MV-4-11 (cell line): ENCODE measurements around the gene KPNB1.

Experiments
- DNase-seq: peaks from one replicate; lab custom pipeline; 2025; lab: John Stamatoyannopoulos, UW

KPNB1 gene

DNA sequence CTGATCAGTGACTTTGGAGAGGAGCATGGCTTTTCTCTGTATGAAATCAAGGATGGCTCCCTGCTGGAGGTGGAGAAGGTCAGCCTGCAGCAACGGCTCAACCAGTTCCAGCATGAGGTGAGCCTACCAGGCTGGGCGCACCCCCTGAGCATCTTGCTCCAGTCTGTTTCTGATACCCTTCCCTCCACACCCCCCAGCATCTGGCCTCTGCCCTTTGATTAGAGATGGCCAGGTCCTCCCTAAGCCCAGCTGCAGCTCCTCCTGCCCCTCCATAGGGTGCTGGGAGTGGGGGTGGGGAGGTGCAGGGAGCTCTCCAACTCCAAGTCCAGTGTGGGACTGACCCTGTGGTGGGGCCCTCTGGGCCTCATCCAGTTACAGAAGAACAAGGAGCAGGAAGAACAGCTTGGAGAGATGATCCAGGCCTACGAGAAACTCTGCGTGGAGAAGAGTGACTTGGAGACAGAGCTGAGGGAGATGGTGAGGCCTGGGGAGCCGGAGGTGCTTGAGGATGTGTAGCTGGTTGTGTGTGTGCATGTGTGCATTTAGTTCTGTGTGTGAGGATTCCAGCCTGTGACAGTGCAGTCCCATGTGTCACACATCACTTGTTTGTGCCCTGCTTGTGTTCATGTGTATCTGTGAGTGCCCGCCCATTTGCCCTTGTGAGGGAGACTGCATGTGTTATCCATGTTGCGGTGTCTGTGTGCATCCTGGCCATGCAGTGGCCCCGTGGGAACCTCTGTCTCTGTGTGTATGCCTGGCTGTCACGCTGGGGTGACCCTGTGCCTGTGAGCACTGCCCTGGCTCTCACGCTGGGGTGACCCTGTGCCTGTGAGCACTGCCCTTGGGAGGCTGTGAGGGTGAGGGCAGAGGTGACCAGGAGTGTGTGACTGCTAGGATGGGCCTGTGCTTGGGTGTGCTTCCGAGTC lies 47.3 kb downstream of the KPNB1 start:
- DNase-seq: no peak

DNA sequence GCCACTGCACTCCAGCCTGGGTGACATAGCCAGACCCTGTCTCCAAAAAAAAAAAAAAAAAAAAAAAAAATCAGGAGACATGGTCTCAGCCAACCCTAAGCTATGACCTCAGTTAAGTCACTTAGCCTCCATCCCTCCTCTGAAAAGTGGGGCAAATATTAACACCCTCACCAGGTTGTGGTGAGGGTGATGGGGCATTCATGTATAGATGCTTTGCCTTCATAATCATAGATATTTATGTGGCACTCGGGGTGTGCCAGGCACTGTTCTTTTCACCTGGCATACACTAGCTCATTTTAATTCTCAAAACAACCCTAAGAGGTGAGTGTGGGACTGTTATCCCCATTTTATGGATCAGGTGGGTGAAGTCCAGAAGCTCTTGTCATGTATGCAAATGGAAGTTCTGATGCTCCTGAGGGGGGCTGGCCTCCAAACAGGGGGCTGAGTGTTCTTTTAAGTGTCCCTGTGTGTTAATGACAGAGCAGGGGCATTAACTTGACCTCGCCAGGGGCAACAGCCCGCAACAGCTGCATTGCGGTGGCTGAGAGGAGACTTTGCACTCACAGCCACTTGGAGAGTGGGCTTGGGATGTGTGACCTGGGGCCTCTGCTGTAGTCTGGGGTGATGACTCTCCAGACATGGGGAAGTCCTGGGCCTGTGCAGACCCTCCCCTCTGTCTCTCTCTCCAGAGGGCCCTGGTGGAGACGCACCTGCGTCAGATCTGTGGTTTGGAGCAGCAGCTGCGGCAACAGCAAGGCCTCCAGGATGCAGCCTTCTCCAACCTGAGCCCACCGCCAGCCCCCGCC lies 48.4 kb downstream of the KPNB1 start:
- DNase-seq: no peak

DNA sequence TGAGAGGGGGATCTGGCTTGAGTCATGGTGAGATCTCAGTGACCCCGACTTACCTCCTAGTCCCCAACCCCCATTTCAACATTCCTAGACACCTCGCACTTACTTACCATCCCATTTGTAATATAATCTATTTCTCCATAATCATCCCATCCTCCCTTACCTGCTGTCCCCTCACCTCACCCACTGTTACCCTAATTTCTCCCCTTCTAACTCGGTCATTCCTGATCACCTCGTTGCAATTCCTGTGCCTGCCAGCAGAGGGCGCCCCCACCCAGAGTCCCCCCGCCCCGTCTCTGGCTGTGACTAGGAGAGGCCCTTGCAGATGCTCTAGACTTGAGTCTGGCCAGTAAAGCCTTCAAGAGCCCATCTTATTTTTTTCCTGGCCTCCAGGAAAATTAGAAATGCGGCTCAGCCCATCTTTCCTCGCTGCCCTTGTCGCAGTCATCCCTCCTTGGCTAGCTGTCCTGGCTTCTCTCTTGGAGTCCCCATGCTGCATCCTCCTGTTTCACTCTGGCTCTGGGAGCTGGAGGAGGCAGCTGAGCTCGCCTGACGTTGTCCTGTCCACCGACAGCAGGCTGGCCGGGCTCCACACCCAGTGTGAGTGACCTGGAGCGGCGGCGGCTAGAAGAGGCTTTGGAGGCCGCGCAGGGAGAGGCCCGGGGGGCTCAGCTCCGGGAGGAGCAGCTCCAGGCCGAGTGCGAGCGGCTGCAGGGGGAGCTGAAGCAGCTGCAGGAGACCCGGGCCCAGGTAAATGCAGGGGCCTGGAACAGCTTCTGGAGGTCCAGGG lies 49.2 kb downstream of the KPNB1 start:
- DNase-seq: peak; percentile 45

DNA sequence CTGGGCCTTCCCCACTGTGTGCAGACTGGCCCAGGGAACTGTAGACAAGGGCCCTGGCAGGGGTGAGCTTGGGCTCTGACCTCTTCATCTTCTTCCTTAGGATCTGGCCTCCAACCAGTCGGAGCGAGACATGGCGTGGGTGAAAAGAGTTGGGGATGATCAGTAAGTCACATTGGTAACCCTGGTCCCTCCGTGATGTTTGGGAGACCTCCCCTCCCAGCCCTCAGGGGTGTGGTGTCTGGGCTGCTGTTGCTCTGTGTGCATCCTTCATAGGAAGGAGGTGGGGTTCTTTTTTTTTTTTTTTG lies 49.8 kb downstream of the KPNB1 start:
- no peak for DNase-seq

DNA sequence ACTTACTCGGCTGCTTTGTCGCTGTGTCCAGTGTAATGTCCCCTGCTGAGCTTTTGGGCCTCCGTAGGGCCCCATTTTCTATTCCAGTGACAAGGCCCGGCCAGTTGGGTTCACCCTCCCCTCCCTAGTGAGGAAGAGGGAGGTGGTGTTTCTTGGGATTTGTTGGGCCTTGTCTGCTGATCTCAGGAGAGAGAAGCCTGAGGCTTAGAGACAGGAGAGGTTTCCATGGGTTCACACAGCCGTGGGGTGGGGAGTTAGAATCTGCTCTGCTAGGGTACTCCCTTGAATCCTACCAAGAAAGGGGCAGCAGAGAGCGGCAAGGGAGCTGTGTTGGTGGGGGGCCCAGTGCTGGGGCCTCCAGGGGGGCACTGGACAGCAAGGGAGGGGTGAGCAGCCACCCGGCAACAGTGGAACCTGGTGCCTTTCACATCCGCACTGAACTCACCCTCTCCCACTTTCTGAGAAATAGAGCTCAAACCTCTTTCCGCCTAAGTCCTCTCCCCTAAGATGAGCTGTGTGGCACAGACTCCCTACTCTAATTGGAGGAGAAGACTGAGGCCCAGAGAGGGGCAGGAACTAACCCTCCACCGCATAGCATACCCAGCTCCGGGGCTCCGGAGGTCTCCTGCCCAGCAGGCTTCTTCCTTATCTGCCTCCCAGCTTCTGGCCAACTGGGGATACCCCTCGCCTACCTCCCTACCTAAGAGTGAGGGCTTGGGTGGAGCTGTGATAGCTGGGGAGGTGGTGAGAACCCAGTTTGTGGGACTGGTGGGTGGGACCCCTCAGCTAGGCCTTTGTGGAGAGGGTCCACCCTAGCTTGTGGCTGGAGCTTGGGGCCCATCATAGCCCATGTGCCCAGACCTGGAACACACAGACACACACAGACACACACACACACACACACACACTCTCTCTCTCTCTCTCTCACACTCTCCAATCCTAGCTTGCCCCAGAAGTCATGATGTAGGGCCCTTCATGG lies 51.0 kb downstream of the KPNB1 start:
- no peak for DNase-seq

DNA sequence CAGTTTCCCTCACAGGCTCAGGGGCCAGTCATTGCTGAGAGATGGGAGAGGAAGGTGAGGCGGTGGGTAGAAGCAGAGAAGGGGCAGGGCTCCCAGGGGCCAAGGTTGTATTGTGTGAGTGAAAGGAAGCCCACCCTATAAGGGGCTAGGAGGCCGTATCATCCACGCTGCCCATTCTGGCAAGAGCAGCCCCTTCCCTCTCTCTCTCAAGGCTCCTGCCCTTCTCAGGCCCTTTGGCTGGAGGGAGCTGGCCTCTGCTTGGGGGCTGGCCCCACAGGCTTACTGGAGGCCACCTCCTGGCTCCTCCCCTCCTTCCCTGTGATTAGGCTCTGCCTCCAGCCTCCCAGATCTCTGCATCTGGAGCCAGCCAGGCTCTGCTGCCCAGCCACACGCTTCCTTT lies 51.9 kb downstream of the KPNB1 start:
- no peak for DNase-seq

DNA sequence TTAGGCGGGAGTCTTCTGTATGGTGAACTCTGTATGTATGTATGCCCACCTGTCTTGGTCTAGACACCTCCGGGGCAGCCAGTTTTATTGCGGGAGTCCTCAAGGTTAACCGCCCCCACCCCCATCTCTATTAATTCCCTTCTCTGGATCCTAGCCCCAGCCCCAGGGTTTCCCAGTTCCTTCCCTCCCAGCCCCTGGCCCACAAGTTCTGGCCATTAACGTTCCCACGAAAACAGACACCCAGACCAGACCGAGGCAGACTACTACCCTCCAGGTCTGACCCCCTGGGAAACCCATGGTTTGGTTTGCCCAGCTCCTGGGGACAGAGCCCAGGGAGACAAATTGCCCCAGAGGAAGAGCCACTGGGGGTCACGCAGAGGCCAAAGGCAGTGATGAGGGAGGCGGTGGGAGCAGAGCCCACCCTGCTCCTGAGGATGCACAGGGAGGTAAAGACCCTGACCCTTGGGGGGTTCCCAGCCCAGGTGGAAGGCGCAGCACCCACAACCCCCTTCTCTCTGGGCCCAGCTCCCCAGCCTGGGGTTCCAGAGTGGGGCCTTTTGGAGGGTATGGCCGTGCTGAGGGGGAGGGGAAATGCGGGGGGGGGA lies 52.8 kb downstream of the KPNB1 start:
- DNase-seq: no peak

DNA sequence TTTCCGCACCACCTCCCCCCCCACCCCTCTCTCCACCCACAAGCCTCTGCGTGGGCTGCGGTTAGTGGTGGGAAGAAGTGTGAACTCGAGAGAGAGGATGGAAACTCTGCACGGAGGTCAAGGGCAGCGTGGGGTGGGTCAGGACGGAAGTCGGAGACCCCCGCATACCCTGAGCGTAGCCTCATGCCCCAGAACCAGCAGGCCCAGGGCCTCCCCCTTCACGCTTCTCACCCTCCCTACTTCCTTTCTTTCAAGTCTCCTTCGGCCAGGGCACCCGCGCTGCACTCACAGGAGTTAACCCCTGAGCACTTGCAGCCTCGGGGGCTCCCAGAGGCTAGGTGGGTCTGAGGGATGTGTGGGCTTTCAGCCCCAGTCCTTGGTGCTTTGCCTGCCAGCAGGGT lies 53.5 kb downstream of the KPNB1 start:
- DNase-seq: peak; percentile 17

DNA sequence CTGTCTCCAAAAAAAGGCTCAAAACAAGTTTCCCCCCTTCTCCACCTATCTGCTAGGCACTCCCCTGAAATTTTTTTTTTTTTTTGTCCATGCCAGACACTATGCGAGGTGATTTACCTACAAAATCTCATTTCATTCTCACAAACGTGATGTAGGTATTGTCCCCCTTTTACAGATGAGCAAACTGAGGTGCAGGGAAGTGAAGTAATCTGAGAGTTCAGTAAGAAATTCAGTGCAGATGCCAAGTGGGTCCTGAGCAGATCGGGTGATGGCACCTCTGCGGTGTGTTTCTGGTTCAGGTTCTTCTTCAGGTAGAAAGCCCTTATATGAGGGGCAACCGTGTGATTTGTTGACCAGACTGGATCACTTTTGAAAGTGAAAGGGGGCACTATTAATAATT lies 54.0 kb downstream of the KPNB1 start:
- no peak for DNase-seq

DNA sequence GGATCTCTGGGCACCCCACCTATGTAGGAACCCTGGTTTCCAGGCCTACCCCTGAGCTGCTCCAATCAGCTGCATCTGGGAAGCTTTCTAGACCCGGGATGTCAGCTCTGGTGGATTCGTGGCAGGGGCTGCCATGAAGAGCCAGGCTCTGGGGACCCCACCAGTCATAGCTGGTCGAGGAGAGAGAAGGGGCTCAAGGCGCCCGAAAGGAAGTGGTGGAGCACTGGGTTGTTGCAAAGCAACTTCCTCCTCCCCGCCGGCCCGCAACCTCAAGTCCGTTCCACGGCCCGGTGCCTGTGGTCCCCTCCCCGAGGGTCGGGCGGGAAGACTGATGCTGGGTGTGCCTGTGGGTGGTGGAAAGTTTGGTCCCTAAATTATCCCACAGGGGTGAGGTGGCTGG lies 54.4 kb downstream of the KPNB1 start:
- peak; percentile 62 for DNase-seq

DNA sequence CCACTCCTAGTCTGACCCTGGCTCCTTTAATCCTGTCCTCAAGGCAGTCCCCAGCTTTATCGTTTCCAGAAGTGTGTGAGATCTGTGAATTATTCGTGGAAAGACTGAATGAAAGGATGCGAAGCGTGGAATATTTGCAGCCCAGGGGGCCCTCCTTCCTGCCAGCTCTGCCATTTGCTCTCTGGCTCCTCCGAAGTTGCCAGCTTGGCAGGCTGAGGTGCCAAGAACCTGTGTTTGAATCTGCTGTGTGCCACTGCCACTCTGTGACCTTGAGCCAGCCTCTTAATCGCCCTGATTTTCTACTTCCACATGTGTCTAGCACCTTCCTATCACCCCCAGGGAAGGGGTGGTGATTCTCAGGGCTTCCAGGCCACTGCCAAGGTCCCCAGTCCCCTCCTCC lies 55.0 kb downstream of the KPNB1 start:
- no peak for DNase-seq

DNA sequence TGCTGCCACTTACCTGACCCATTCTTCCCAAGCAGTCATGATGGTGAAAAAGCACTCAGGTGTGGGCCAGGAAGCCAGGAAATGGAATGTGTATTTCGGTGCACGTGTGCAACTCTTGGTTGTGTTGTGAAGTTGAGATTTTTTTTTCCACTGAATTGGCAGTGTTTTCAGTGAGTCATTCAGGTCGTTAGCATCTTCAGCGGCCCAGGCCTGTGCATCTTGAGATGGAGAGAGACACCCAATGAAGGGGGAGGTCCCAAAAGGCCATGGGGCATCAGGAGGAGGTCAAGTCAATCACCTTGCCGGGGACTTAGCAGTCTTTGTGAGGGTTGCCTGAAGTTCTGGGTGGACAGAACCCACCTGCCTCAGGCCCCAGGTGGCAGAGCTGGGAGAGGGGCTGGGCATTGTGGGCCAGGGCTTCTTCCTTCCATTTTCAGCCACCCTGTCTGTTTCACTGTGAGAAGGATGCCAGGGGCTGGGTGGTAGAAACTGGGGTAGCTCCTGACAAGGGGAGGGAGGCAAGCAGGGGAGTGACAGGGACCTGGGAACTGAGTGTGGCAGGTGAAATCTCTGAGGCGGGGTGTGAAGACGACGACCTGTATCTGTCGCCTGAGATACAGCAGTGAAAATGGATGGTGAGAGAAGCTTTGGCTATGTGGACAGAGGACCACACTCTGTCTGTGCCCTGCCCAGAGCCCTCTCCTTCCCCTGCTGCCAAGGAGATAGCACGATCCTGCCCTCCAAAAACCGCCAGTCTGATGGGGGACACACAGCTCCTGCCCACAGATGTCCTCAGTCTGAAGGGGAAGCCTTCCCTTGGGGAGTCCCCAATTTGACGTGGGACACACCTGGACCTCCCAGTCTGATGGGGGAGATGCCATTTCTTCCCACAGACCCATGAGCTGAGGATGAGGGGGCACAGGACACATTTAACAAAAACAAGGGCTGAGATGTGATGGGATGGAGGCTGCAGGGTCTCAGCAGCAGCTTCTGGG lies 56.1 kb downstream of the KPNB1 start:
- no peak for DNase-seq

DNA sequence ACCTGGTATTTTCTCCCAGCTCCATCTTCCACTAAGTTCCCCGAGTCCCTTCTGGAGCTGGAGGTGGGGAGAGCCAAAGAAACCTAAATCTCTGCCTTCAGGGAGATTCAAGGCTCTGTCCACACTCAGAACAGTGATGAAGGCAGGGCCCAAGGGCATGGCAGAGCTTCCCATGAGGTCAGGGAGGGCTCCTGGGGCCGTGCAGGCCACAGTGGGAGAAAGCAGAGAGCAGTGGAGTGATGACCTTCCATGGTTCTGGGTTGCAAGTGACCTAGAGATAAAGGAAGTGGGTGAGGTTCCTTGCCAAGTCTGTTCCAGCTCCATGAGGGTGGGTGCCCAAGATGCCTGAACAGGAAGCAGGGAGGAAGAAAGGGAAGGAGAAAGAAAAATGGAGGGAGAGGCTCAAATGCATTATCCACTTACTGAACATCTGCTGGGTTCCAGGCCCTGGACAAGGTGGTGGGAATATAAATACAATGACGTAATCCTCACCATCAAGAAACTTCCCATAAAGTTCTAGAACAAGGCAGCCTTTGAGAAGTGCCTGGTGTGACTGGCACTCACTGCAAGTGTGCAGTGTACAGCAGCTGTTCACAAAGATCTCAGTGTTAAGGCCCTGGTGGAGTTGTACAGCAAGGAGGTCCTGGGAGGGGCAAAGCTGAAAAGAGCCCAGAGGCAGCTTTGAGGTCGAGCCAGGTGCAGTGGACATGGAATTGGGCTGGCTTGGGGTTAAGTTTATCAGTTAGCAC lies 57.5 kb downstream of the KPNB1 start:
- peak; percentile 45 for DNase-seq

DNA sequence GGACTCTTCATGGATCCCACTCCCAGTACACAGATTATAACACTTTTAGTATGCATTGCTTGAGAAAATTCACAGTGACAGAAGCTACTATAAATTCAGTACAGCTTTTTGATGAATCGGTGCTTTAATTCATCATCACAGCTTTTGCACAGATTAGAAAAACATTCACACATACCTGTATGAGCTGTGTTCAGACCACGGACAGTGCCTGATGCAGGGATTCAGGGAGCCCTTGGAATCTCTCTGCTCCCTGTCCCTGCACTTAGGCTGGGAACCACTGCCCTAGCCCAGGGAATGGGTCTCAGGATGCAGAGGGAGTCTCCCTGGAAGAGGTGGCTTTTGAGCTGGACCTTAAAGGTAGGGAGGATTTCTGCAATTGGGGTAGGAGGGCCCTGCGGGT lies 58.2 kb downstream of the KPNB1 start:
- no peak for DNase-seq

DNA sequence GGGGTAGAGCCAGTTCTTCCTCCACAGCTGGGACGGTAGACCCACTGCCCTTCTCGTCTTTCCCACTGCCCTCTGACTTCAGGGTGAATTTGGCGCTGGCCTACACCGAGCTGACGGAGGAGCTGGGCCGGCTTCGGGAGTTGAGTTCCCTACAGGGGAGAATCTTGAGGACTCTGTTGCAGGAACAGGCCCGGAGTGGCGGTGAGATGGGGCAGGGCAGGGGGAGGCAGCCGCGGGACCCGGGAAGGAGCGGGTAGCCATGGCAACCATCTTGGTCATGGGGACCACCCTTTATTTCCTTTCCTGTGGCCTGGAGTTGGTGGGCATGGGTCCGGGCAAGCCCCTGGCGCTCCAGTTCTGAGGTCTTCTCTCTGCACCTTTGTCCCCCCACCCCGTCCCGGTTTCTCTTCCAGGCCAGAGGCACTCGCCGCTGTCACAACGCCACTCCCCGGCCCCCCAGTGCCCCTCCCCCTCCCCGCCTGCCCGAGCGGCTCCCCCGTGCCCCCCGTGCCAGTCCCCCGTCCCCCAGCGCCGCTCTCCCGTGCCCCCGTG lies 58.7 kb downstream of the KPNB1 start:
- DNase-seq: no peak

DNA sequence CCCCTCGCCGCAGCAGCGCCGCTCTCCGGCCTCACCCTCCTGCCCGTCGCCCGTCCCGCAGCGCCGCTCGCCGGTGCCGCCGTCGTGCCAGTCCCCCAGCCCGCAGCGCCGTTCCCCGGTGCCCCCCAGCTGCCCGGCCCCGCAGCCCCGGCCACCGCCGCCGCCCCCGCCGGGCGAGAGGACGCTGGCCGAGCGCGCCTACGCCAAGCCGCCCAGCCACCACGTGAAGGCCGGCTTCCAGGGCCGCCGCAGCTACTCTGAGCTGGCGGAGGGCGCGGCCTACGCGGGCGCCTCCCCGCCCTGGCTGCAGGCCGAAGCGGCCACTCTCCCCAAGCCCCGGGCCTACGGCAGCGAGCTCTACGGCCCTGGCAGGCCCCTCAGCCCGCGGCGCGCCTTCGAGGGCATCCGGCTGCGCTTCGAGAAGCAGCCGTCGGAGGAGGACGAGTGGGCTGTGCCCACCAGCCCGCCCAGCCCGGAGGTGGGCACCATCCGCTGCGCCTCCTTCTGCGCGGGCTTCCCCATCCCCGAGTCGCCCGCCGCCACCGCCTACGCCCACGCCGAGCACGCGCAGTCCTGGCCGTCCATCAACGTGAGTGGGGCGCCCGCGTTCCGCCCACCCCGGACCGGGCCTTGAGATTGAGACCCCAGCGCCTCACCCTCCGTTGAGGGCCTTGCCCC lies 59.3 kb downstream of the KPNB1 start:
- DNase-seq: no peak

DNA sequence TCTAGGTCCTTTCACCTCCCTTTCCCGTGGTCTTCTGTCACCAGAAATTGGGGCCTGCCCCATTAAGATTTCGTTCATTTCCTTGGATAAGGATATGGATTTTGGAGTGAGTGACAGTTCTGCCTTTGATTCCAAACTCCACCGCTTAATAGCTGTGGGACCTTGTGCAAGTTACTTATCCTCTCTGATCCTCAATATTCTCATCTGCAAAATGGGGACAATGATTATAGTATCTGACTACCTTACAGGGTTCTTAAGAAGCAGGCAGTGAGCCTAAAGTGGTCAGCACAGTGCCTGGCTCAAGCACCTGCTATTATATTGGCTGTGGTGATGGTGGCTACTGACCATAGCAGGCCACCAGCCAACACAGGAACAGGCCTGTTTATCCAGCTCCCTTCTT lies 59.9 kb downstream of the KPNB1 start:
- no peak for DNase-seq
